ENCODE measurements around the gene LRCH4. TPM values are rescaled to one million over a fixed set of nuclear protein-coding genes. Genes with fewer than 3 reads are reported as not detected.

The LRCH4 gene
- total and polyA plus RNA-seq, 2 of the 8 experiments (the other 6 are each of a cell fraction or from before 2014, with no cell fraction given), result 15.5 to 36.6 TPM

GRCh38 chr7:100566018-100566531 lies 19.9 kb downstream of the LRCH4 start:
- Histone ChIP-seq H2AK5ac (ENCODE audit: low read depth, low read length) (no peak overlapping the region), H3K79me1 (ENCODE audit: low read depth, low read length) (peaks cover 2% of the 10 kb centered on the region; the same call in 1 of the 2 replicates), H3K4ac (replicated peaks; ENCODE audit: insufficient read length, low read depth, low read length) (no peak overlapping the region), H3K23me2 (ENCODE audit: low read depth, low read length) (peaks cover 8% of the 10 kb centered on the region; the same call in 1 of the 2 replicates), H3K9me3 (ENCODE audit: insufficient read depth in 2 of 2, low read depth in 1 of 2, low read length in 1 of 2) (no peaks in the 10 kb centered on the region), H3K9ac (replicated peaks in 1 of 4; ENCODE audit: extremely low read depth in 1 of 4, low read depth in 3 of 4, low read length in 3 of 4) (no peak overlapping the region), H2BK120ac (replicated peaks; ENCODE audit: low read depth, low read length) (no peak overlapping the region), H3K27me3 (replicated peaks in 1 of 4; ENCODE audit: control insufficient read depth in 3 of 4, extremely low read depth in 1 of 4, insufficient read depth in 3 of 4, low read length in 3 of 4) (peaks cover 0 to 4% (median under 1%) of the 10 kb centered on the region in 4 experiments; a peak in 1 of 7 replicates), H3K4me2 (ENCODE audit: insufficient read depth in 1 of 2, low read depth in 2 of 2, low read length in 2 of 2) (no peak overlapping the region), H2BK12ac (ENCODE audit: low read depth, low read length) (no peak overlapping the region), H2BK20ac (ENCODE audit: low read length) (no peak overlapping the region), H3K79me2 (ENCODE audit: control insufficient read depth in 1 of 2, insufficient read depth in 2 of 2, low read length in 2 of 2) (no peaks in the 10 kb centered on the region), H3K56ac (replicated peaks; ENCODE audit: insufficient read length, low read depth, low read length) (no peak overlapping the region), H4K5ac (ENCODE audit: insufficient read length, low read depth, low read length) (no peak overlapping the region), H4K8ac (ENCODE audit: extremely low read depth, insufficient read depth, low read length) (no peak overlapping the region), H4K91ac (replicated peaks; ENCODE audit: insufficient read length, low read length) (no peak overlapping the region), H2BK15ac (ENCODE audit: low read length) (no peak overlapping the region), H3K23ac (ENCODE audit: insufficient read length) (no peak overlapping the region), H3K27ac (ENCODE audit: low read depth, low read length) (no peak overlapping the region), H3K4me3 (ENCODE audit: extremely low read depth in 1 of 4, insufficient read depth in 2 of 4, low read depth in 3 of 4, low read length in 4 of 4) (no peak overlapping the region), H2BK5ac (ENCODE audit: low read depth, low read length) (no peak overlapping the region), H2AFZ (ENCODE audit: low read length) (no peak overlapping the region), H3K14ac (ENCODE audit: insufficient read length) (no peak overlapping the region), H3K18ac (ENCODE audit: extremely low read depth, low read length) (no peak overlapping the region), H3K4me1 (replicated peaks in 1 of 4; ENCODE audit: control insufficient read depth in 3 of 4, insufficient read depth in 4 of 4, low read length in 3 of 4) (peaks cover 0 to 27% (median 15%) of the 10 kb centered on the region in 4 experiments; a peak in 6 of 7 replicates), H3K36me3 (ENCODE audit: control insufficient read depth in 2 of 4, insufficient read depth in 4 of 4, low read length in 3 of 4) (no peaks in the 10 kb centered on the region), H4K20me1 (replicated peaks in 1 of 2; ENCODE audit: control insufficient read depth in 1 of 2, insufficient read depth in 2 of 2, low read length in 2 of 2) (peaks cover 0 to 3% of the 10 kb centered on the region in 2 experiments)
- POLR2A ChIA-PET (ENCODE audit: partially characterized antibody), result interaction anchor here (1.1 to 2.6 kb wide), 5 partner anchors 18 to 96 kb away, joined by 3 to 11 read pairs (median 6); partner anchors contain the start of genes FBXO24 and LRCH4
- CTCF ChIA-PET (ENCODE audit: partially characterized antibody), result interaction anchor here (0.6 to 12.7 kb wide), 13 partner anchors 11 to 200 kb away, joined by 3 to 341 read pairs (median 4); partner anchors contain the start of genes AGFG2, FBXO24, LRCH4 and MOSPD3
- DNase-seq (ENCODE audit: low read depth in 1 of 2, low spot score in 2 of 2), result no peak
- FAIRE-seq, result no peak
- WGBS, 2 experiments (ENCODE audit: extremely low coverage in 1 of 2, insufficient coverage in 1 of 2, insufficient read length in 1 of 2, insufficient replicate concordance in 2 of 2, low coverage in 1 of 2, low lambda C conversion rate in 2 of 2, missing lambda C conversion rate in 1 of 2), result 92% methylated on average over 6 of the region's 6 CpGs; no CpG with 5 or more reads in 1 of the 2 experiments
- TF ChIP-seq SP2 (IDR thresholded peaks at IDR 0.05; ENCODE audit: low read length), result no peak
- TF ChIP-seq RAD21 (IDR thresholded peaks at IDR 0.05 in 1 of 2, conservative IDR thresholded peaks at IDR 0.05 in 1 of 2; ENCODE audit: low read depth in 2 of 2, low read length in 2 of 2), result no peak
- no peak for TF ChIP-seq TEAD4 (IDR thresholded peaks at IDR 0.05; ENCODE audit: low read depth, low read length)
- TF ChIP-seq JUN (IDR thresholded peaks at IDR 0.05; ENCODE audit: low read depth, low read length), result no peak
- no peak for TF ChIP-seq SIRT6 (IDR thresholded peaks at IDR 0.05; ENCODE audit: low read length)
- TF ChIP-seq, protein P1, sequence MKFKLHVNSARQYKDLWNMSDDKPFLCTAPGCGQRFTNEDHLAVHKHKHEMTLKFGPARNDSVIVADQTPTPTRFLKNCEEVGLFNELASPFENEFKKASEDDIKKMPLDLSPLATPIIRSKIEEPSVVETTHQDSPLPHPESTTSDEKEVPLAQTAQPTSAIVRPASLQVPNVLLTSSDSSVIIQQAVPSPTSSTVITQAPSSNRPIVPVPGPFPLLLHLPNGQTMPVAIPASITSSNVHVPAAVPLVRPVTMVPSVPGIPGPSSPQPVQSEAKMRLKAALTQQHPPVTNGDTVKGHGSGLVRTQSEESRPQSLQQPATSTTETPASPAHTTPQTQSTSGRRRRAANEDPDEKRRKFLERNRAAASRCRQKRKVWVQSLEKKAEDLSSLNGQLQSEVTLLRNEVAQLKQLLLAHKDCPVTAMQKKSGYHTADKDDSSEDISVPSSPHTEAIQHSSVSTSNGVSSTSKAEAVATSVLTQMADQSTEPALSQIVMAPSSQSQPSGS (IDR thresholded peaks at IDR 0.05; ENCODE audit: low read length), result no peak
- no peak for TF ChIP-seq RXRA (IDR thresholded peaks at IDR 0.05; ENCODE audit: insufficient read depth, low read depth, low read length)
- no peak for TF ChIP-seq CBX5 (IDR thresholded peaks at IDR 0.05; ENCODE audit: low read depth, low read length)
- TF ChIP-seq TBP (IDR thresholded peaks at IDR 0.05; ENCODE audit: low read depth, low read length), result no peak
- TF ChIP-seq CREB1 (IDR thresholded peaks at IDR 0.05), result no peak
- no peak for TF ChIP-seq JUND (IDR thresholded peaks at IDR 0.05; ENCODE audit: low read length)
- no peak for TF ChIP-seq SIN3A (conservative IDR thresholded peaks at IDR 0.05 in 1 of 2, IDR thresholded peaks at IDR 0.05 in 1 of 2; ENCODE audit: low read depth in 1 of 2, low read length in 2 of 2)

All from H1 (cell line).